Measurements from ENCODE around the gene TMA16. TPM values are rescaled to one million over a fixed set of nuclear protein-coding genes. Genes with fewer than 3 reads are reported as not detected.

TMA16 gene
- total and polyA plus RNA-seq, 2 of the 13 experiments (the other 11 are each of a cell fraction or from before 2014, with no cell fraction given) = 8.1 to 52.5 TPM

GRCh38 chr4:163492951-163493504 lies 1.5 kb upstream of the TMA16 start:
- Histone ChIP-seq H3K79me2 (ENCODE audit: insufficient read depth, low read length) (peaks cover 32% of the 10 kb centered on the region), H3K4me2 (ENCODE audit: low read depth, low read length) (peak overlapping the region; percentile 67; the same call in 1 of the 2 replicates), H3K4me1 (ENCODE audit: insufficient read depth, low read length) (peaks cover 22% of the 10 kb centered on the region), H3K27me3 (ENCODE audit: control insufficient read depth in 1 of 2, insufficient read depth in 2 of 2, low read length in 2 of 2) (peaks cover 0 to 4% of the 10 kb centered on the region in 2 experiments; a peak in 1 of 5 replicates), H3K9me3 (ENCODE audit: low read length) (no peaks in the 10 kb centered on the region), H3K27ac (ENCODE audit: extremely low read length, insufficient read depth, low read length) (no peak overlapping the region), H3K9ac (ENCODE audit: insufficient read depth, low read depth, low read length) (no peak overlapping the region), H4K20me1 (ENCODE audit: insufficient read depth, low read length) (0 out of 2 replicates have a peak, but pooled peaks cover 8% of the 10 kb centered on the region), H2AFZ (ENCODE audit: low read length) (no peak overlapping the region), H3K36me3 (replicated peaks in 1 of 2; ENCODE audit: control insufficient read depth in 1 of 2, insufficient read depth in 2 of 2, low read length in 2 of 2) (0 out of 5 replicates have a peak, but pooled peaks cover 0 to 6% of the 10 kb centered on the region in 2 experiments), H3K4me3 (replicated peaks in 1 of 3; ENCODE audit: insufficient read depth in 1 of 3, low read depth in 2 of 3, low read length in 3 of 3) (no peak overlapping the region)
- TF ChIP-seq ZNF20 (CRISPR knock-in tag; IDR thresholded peaks at IDR 0.05) = 0 out of 2 replicates have a peak, but pooled peaks have one; percentile 36
- TF ChIP-seq ATF7-NPFF (CRISPR knock-in tag; IDR thresholded peaks at IDR 0.05; ENCODE audit: low read depth) = no peak
- TF ChIP-seq POLR2A (IDR thresholded peaks at IDR 0.05; ENCODE audit: insufficient read depth in 1 of 2, low read depth in 2 of 2, low read length in 2 of 2) = peak in 1 of 2 experiments; percentile 23; a peak in 1 of 4 replicates
- no peak for TF ChIP-seq NR0B2 (CRISPR knock-in tag; IDR thresholded peaks at IDR 0.05)
- TF ChIP-seq ZNF569 (CRISPR knock-in tag; IDR thresholded peaks at IDR 0.05; ENCODE audit: borderline replicate concordance) = no peak
- TF ChIP-seq JUN (CRISPR knock-in tag; IDR thresholded peaks at IDR 0.05) = no peak
- TF ChIP-seq YEATS2 (CRISPR knock-in tag; IDR thresholded peaks at IDR 0.05; ENCODE audit: borderline replicate concordance) = no peak
- DNase-seq (ENCODE audit: low spot score) (no peak), ATAC-seq (no peak), FAIRE-seq (no peak)
- BruUV-seq (replicated peaks) = no TSS peak
- in situ Hi-C loops (cut with HindIII; ENCODE audit: extremely low pct_ligation_motif_present, low pct_unique_long_range_greater_than_20kb) (no loop called here), intact Hi-C loops (cut with micrococcal nuclease; ENCODE audit: unreplicated experiment) (no loop called here)
- 85% methylated on average over 6 of the region's 6 CpGs for WGBS (ENCODE audit: low lambda C conversion rate)
- ChIA-PET POLR2A (no interaction called here), CTCF (ENCODE audit: low intra/inter-chr PET ratio, low total read pairs) (no interaction called here)

Data from HepG2 (cell line).